GM12801 (cell line): ENCODE results near the gene ALKBH7.

Source experiments
- TF ChIP-seq, protein P1 (sequence below): IDR thresholded peaks from one replicate; pipeline ENCODE4 v1.5.1; 2011; ENCODE audit warnings: control low read depth; ENCODE audit not compliant: insufficient read length; ENCODE audit errors: extremely low read depth

The ALKBH7 gene

GRCh38 chr19:6343462-6343861, 29.1 kb upstream of the ALKBH7 start:
- TF ChIP-seq, protein P1, sequence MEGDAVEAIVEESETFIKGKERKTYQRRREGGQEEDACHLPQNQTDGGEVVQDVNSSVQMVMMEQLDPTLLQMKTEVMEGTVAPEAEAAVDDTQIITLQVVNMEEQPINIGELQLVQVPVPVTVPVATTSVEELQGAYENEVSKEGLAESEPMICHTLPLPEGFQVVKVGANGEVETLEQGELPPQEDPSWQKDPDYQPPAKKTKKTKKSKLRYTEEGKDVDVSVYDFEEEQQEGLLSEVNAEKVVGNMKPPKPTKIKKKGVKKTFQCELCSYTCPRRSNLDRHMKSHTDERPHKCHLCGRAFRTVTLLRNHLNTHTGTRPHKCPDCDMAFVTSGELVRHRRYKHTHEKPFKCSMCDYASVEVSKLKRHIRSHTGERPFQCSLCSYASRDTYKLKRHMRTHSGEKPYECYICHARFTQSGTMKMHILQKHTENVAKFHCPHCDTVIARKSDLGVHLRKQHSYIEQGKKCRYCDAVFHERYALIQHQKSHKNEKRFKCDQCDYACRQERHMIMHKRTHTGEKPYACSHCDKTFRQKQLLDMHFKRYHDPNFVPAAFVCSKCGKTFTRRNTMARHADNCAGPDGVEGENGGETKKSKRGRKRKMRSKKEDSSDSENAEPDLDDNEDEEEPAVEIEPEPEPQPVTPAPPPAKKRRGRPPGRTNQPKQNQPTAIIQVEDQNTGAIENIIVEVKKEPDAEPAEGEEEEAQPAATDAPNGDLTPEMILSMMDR, result no peak

- TF ChIP-seq, protein P1, result no peak
Measured at GRCh38 chr19:6350688-6351087, 21.9 kb upstream of the ALKBH7 start.

DNA sequence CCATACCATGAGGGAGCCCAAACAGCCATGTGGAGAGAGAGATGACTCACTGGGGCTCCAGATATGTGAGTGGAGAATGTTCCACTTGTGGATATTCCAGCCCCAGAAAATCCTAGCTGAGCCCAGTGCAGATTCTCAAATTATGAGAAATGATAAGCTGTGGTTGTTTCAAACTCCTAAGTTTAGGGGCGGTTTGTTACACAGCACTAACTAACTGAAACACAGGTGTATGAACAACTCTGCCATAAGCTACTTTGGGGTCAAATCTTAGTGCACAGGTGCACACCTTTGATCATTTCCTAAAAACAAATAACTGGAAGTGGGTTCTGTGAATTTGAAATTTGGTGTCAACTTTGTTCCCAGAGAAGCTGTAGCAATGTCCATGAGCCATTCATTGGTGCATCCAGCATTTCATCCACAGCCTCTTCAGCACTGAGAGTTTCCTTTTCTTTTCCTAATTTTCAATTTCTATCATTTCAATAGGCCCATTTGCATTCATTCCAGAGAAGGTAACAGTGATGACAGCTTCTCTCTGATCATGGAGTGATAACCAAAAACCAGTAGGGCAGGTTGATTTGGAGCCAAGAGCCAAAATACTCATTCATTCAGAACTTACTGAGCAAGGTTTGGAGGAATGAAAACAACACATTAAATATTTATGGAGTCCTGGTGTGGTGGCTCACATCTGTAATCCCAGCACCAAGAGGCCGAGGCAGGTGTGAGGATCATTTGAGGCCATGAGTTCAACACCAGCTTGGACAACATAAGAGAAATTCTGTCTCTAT, 20.0 kb upstream of the ALKBH7 start:
- TF ChIP-seq, protein P1, result no peak

DNA sequence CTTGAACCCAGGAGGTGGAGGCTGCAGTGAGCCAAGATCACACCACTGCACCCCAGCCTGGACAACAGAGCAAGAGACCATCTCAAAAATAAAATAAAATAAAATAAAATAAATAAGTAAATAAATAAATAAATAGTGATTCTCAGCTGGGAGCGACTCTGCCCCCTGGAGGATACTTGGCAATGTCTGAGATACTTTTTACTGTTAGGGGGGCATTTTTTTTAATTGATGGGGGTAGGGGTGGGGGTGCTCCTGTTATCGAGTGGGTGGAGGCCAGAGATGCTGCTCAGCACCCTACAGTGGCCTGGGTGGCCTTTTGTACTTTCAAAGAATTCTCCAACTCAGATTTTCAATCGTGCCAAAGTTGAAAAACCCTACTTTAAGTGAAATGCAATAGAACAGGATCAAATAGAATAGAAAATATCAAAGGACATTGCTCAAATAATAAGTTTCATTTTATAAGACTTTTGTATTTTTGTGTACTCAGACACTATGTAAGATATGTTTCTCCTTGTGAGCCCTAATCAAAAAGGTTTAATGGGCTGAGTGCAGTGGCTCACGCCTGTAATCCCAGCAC, 18.4 kb upstream of the ALKBH7 start:
- TF ChIP-seq, protein P1, result no peak

DNA sequence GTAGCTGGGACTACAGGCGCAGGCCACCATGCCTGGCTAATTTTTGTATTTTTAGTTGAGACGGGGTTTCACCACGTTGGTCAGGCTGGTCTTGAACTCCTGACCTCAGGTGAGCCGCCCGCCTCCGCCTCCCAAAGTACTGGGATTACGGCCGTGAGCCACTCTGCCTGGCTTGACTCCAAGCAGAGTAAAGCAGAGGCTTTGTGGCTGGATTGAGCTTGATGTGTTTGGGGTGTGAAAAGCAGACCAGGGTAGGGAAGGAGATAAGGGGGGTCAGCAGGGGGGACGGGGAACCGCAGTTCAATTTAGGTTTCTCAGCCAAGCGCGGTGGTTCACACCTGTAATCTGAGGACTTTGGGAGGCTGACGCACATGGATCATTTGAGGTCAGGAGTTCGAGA, 15.4 kb upstream of the ALKBH7 start:
- TF ChIP-seq, protein P1, result no peak

GRCh38 chr19:6358003-6358402, 14.6 kb upstream of the ALKBH7 start:
- TF ChIP-seq, protein P1, result no peak

GRCh38 chr19:6359568-6360341, 12.8 kb upstream of the ALKBH7 start:
- TF ChIP-seq, protein P1, result no peak
